ENCODE measurements around the gene DBH.
"Not testable (repeated sequence)": the region's sequence is repeated elsewhere in the genome, so short reads cannot be mapped to it uniquely, and the experiment has no call there.

Gene DBH

GRCh38 chr9:133604856-133605255, 31.3 kb upstream of the DBH start:
- DNase-seq, result no peak

GRCh38 chr9:133605446-133605845, 30.7 kb upstream of the DBH start:
- DNase-seq, result no peak

GRCh38 chr9:133605856-133606707, 30.1 kb upstream of the DBH start:
- peak; percentile 28 for DNase-seq

- peak; percentile 30 for DNase-seq
Measured at GRCh38 chr9:133606708-133607025, 29.5 kb upstream of the DBH start.

GRCh38 chr9:133607381-133607780, 28.8 kb upstream of the DBH start:
- DNase-seq, result no peak

GRCh38 chr9:133607976-133608375, 28.2 kb upstream of the DBH start:
- DNase-seq, result no peak

- no peak for DNase-seq
Measured at GRCh38 chr9:133608382-133608781, 27.8 kb upstream of the DBH start.

- no peak for DNase-seq
Measured at GRCh38 chr9:133608889-133609288, 27.3 kb upstream of the DBH start.

GRCh38 chr9:133609311-133610098, 26.7 kb upstream of the DBH start, which contains the start of gene FAM163B:
Gene FAM163B (minus strand): TSS chr9:133609389. CDS start chr9:133580223, 29,166 bp downstream.
- DNase-seq, result no peak

GRCh38 chr9:133610845-133611244, 25.3 kb upstream of the DBH start:
- no peak for DNase-seq

- DNase-seq, result no peak
Measured at GRCh38 chr9:133612051-133612450, 24.1 kb upstream of the DBH start.

- no peak for DNase-seq
Measured at GRCh38 chr9:133612816-133613215, 23.3 kb upstream of the DBH start.

- DNase-seq, result no peak
Measured at GRCh38 chr9:133613432-133613831, 22.7 kb upstream of the DBH start.

- DNase-seq, result no peak
Measured at GRCh38 chr9:133614056-133614455, 22.1 kb upstream of the DBH start.

- no peak for DNase-seq
Measured at GRCh38 chr9:133614678-133615077, 21.5 kb upstream of the DBH start.

GRCh38 chr9:133615186-133615585, 21.0 kb upstream of the DBH start:
- peak; percentile 26 for DNase-seq

GRCh38 chr9:133615606-133616188, 20.5 kb upstream of the DBH start:
- no peak for DNase-seq

- DNase-seq, result no peak
Measured at GRCh38 chr9:133616643-133617405, 19.3 kb upstream of the DBH start.

- DNase-seq, result no peak
Measured at GRCh38 chr9:133618726-133619125, 17.4 kb upstream of the DBH start.

GRCh38 chr9:133619791-133620190, 16.4 kb upstream of the DBH start:
- no peak for DNase-seq

GRCh38 chr9:133621725-133622267, 14.4 kb upstream of the DBH start:
- no peak for DNase-seq

- DNase-seq, result no peak
Measured at GRCh38 chr9:133622555-133622954, 13.6 kb upstream of the DBH start.

GRCh38 chr9:133626008-133626407, 10.2 kb upstream of the DBH start:
- DNase-seq, result not testable (repeated sequence)

All from NCI-H1694 treated with DMSO at 0.1 percent for 48 hours (cell line).